ENCODE results near the gene RGS13.

The RGS13 gene

DNA sequence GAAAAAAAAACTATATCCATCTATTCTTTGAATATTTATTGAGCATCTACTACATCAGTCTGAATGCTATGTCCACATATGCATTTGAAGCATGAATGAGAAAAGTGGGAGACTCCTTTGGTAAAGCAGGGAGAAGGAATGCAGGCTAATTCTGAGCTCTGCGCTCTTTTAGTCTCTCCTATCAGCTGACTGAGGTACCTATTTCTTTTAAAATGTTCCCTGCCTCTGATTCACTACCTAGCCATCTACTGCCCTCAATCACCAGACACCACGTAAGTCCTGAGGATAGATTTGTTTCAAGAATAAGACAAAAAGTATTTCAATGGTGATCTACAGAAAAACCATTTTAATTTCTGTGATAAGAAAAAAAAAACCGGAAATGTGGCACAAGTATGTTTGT is 3.8 kb upstream of the RGS13 start:
- TF ChIP-seq, protein P1, sequence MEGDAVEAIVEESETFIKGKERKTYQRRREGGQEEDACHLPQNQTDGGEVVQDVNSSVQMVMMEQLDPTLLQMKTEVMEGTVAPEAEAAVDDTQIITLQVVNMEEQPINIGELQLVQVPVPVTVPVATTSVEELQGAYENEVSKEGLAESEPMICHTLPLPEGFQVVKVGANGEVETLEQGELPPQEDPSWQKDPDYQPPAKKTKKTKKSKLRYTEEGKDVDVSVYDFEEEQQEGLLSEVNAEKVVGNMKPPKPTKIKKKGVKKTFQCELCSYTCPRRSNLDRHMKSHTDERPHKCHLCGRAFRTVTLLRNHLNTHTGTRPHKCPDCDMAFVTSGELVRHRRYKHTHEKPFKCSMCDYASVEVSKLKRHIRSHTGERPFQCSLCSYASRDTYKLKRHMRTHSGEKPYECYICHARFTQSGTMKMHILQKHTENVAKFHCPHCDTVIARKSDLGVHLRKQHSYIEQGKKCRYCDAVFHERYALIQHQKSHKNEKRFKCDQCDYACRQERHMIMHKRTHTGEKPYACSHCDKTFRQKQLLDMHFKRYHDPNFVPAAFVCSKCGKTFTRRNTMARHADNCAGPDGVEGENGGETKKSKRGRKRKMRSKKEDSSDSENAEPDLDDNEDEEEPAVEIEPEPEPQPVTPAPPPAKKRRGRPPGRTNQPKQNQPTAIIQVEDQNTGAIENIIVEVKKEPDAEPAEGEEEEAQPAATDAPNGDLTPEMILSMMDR (IDR thresholded peaks at IDR 0.05; ENCODE audit: insufficient read depth, low read depth, low read length, missing control alignments) = no peak
- H3K4me3 ChIP-seq (ENCODE audit: low read depth, low read length) = no peak overlapping the region
- DNase-seq (ENCODE audit: low read depth) = no peak

DNA sequence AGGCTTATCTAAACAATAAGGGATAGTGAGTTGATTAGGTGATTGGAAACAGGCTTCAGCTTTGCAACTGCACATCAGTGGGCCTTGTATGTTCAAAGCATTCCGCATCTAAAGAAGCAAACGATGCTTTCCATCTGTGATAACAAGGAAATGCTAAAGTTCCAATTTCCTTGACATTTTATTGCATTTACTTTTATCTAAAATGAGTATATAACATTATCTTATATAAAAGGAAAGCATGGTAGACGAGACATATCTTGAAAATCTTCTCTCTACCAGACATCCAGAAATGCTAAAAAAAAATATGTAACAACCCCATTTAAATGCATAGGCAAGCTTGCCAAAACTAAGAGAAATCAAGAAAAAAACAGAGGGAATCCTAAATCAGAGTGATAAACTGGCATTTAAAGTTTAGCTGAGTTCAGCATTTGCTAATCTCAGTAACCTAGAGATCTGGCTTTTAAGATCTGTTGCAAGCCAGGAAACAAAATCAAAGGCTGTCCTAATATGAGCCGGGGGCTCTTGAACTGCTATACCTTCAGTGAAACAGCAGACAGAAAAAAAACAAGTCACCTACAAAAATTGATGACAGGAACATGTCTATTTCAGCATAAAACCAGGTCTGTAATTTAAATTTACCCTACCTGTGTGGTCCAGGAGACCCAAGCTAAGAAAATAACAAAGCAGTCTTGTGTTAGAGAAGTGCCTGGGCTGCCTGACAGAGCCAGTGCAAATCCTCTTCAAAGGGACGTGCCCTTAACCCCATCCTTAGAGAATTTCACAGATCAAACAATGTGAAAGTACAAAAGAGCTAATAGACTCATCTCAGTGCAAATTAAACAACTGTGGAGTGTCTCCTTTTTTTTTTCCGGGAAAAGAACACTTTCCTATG is 3.1 kb upstream of the RGS13 start:
- no peak for DNase-seq (ENCODE audit: low read depth)
- TF ChIP-seq, protein P1 (IDR thresholded peaks at IDR 0.05; ENCODE audit: insufficient read depth, low read depth, low read length, missing control alignments) = no peak
- no peak overlapping the region for H3K4me3 ChIP-seq (ENCODE audit: low read depth, low read length)

DNA sequence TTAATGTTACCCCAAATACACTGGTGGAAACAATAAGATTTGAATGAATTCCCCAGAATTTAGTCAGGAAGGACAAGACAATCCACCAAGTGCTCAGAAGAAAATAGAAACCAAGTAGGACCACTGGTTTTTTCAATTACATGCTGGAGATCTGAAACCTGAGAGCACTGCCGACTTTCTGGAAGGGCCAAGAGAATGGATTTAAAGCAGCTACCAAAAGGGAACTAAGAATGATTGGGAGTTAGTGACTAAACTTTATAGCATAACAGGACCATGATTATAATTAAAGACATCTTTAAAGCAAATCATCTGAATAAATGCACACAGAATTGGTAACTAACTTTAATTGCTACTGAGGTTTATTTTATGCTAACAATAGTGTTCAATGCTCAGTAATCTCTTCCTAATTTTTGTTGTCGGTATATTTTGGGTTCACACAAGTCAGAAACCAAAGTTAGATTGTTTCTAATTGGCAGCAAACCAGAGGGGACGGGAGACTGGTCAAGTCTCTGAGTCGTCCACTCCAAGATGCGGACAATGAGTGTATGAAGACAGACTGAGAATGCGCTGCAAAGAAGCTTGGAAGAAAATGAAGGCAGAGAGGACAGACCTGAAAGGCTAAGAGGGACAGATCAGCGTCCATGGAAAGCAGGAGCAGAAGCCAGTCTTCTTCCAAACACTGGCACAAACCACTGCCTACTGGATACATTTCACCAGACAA is 2.3 kb upstream of the RGS13 start:
- H3K4me3 ChIP-seq (ENCODE audit: low read depth, low read length) = no peak overlapping the region
- DNase-seq (ENCODE audit: low read depth) = no peak
- TF ChIP-seq, protein P1 (IDR thresholded peaks at IDR 0.05; ENCODE audit: insufficient read depth, low read depth, low read length, missing control alignments) = no peak

DNA sequence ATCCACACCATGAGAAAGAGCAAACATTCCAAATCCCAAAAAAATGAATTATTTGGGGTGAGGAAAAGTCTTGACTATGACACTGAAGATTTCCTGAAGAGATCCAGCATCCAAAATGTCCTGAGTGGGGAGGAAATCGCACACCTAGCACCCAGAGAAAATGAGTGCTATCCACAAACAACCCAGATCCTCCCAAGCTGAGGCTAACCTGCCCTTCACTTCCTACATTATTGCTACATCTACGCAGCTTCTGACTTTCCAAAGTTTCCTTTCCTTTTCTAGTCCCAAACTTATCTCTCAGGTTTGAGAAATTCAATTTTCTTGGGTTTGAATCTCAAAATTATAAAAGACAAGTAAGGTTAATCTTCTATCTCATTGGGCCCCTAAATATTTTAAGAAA is 906 bp upstream of the RGS13 start:
- TF ChIP-seq, protein P1 (IDR thresholded peaks at IDR 0.05; ENCODE audit: insufficient read depth, low read depth, low read length, missing control alignments) = no peak
- H3K4me3 ChIP-seq (ENCODE audit: low read depth, low read length) = no peak overlapping the region
- DNase-seq (ENCODE audit: low read depth) = no peak

DNA sequence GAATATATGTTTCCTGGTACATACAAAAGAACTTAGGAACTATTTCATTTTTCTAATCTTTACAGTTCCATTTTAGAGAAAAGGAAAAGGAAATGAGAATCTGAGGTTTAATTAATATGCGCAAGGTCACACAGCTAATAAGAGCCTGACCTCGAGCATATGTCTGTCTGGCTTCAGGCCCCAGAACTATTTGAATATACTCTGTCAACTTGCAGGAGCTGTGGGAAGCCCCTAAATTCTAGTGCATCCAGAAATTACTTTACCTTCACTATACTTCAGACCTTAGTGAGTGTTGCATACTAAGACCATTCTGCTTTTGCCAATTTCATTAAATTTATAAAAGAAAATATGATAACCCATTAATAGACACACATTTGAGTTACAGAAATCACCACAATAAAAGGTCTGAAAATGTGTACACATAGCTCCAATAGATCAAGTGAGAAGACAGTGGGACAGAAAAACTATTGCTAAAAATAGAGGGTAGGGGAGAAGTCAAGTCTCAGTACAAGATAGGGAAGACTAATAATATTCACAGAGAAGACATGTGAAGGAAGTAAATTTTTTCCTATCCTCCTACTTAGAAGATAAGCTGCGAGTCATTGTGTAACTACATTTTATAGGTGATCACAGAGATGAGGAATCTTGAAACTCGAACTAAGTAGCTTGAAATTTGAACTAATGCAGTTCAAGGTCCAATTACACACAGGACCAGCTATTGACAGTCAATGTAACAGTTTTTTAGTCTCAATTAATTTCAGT is 3.8 kb downstream of the RGS13 start:
- peak; percentile 44 for DNase-seq (ENCODE audit: low read depth)
- no peak overlapping the region for H3K4me3 ChIP-seq (ENCODE audit: low read depth, low read length)
- TF ChIP-seq, protein P1 (IDR thresholded peaks at IDR 0.05; ENCODE audit: insufficient read depth, low read depth, low read length, missing control alignments) = no peak

DNA sequence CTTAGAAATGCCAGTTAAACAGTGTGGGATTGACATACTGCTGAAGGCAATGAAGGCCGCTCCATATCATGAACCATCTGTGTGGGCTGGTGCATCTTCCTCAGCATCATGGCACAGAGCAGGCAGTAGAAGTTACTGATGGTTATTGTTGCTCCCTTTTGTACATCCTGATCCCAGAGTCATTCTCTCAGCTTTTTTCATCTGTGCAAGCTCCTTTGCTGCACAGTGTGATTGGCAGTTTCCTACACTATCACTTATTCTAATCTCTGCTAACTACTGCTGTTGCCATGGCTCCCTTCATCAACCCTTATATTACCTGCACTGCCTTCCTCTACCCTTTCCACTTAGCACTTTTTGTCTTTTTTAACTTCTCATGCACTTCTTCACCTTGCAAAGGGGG is 16.2 kb downstream of the RGS13 start:
- DNase-seq (ENCODE audit: low read depth) = no peak
- no peak overlapping the region for H3K4me3 ChIP-seq (ENCODE audit: low read depth, low read length)
- TF ChIP-seq, protein P1 (IDR thresholded peaks at IDR 0.05; ENCODE audit: insufficient read depth, low read depth, low read length, missing control alignments) = no peak
